Muscle of leg (tissue), 16 donors: ENCODE measurements around the gene CDNF. TPM values are rescaled to one million over a fixed set of nuclear protein-coding genes. Genes with fewer than 3 reads are reported as not detected.
A peak's percentile ranks its signal among the peaks of the same experiment; 100 is the strongest.

Experiments used
- DNase-seq: peaks from one replicate; pipeline ENCODE4 v3.0.0; 2013
- H3K27ac ChIP-seq: one replicate; pipeline ENCODE4 v1.5.1; 2013; ENCODE audit warnings: mild to moderate bottlenecking, low read length, control low read depth
- H3K27me3 ChIP-seq: one replicate; pipeline ENCODE4 v1.6.1; 2013; ENCODE audit warnings: low read length; ENCODE audit not compliant: control insufficient read depth, insufficient read depth
- H3K36me3 ChIP-seq: one replicate; pipeline ENCODE4 v1.6.1; 2013; ENCODE audit warnings: low read length; ENCODE audit not compliant: control insufficient read depth, insufficient read depth
- H3K4me1 ChIP-seq: one replicate; pipeline ENCODE4 v1.6.1; 2013; ENCODE audit warnings: low read length; ENCODE audit not compliant: control insufficient read depth, insufficient read depth
- H3K4me3 ChIP-seq: one replicate; pipeline ENCODE4 v1.5.1; 2013; ENCODE audit warnings: low read length, control low read depth
- H3K9me3 ChIP-seq: replicated peaks from 2 replicates; pipeline ENCODE4 v1.6.1; 2013; ENCODE audit warnings: low read depth, low read length; ENCODE audit not compliant: control insufficient read depth
- WGBS: methylation state at CpG from one replicate; pipeline ENCODE4 v1.1.5; 2013; ENCODE audit warnings: missing lambda C conversion rate; ENCODE audit not compliant: insufficient coverage; 5-methylcytosine and 5-hydroxymethylcytosine counted together
- long read RNA-seq, 11 donors: transcript quantifications; one replicate each; lab custom pipeline, GENCODE V29; 2026
- polyA plus RNA-seq, 8 donors: library from polyadenylated mRNA; unstranded; fragments of 120-200 nt; gene quantifications; one replicate each; pipeline versions ENCODE4 v1.2.1 to v1.2.3, GENCODE V29; 2013; ENCODE audit warnings: inconsistent platforms in 1 of 8, low replicate concordance in 1 of 8; ENCODE audit not compliant: insufficient read length in 8 of 8, insufficient read depth in 1 of 8
- total RNA-seq: library from RNA; stranded (reverse); fragments of 120-200 nt; gene quantifications from one replicate; pipeline ENCODE4 v1.2.4, GENCODE V29; 2013

CDNF gene
- 1.8 TPM for total RNA-seq
- polyA plus RNA-seq, result 1 to 10 TPM; 2.2 to 4.4 (median 2.9) TPM
- long read RNA-seq, donor 1, result 0 reads
- long read RNA-seq, donor 2, result 0 reads
- long read RNA-seq, donor 3, result 0 reads
- long read RNA-seq, donor 4, result 0 reads
- long read RNA-seq, donor 5, result 0 reads
- long read RNA-seq, donor 6, result 0 reads
- long read RNA-seq, donor 7, partial matches to known transcripts, result 0 of 1 reads
- long read RNA-seq, donor 7, other reads (novel, unspliced or antisense), result 0 of 1 reads
- long read RNA-seq, donor 8, partial matches to known transcripts, result 0 of 2 reads
- long read RNA-seq, donor 8, other reads (novel, unspliced or antisense), result 0 of 2 reads
- long read RNA-seq, donor 9, result 0 reads
- long read RNA-seq, donor 10, partial matches to known transcripts, result 0 of 2 reads
- long read RNA-seq, donor 10, other reads (novel, unspliced or antisense), result 0 of 2 reads
- long read RNA-seq, donor 11, result 0 reads

DNA sequence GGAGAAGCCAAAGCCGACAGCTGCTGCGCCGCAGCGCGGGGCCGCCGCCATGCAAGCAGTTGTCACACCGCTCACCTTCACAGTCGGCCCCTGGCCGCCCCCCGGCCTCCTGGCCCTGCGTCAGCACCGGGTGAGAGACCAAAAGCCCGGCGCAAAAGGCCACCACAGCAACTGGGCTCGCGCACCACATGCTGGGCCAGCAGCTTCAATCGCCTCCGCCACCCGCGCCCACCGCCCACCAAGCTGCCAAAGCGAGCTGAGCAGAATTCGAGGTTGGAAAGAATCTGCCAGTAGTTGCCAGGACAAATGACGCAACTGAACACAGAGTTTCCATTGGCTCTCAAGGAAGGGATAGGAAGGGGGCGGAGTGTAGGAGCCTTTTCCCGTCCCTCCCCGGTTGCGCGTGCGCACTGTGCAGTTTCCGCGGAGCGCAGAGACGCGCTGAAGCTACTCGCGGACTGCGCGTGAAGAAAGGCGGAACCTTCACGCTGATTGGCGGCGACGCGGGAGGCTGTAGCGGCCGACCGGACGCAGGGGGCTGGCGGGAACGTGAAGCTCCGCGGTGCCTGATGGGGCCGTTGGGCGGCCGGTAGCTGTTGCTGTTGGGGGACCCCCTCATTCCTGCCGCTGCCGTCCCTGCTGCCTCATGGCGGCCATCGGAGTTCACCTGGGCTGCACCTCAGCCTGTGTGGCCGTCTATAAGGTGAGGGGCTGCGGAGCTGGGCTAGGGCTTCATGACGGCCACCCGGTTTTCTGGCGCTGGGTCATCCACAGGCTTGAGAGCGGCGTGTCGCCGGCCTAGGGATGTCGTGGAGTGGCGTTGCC is at the start of gene CDNF, which contains the start of the genes HSPA14 and MSANTD7:
CDNF (minus strand) TSS at position 281 of the 825 bp plus-strand sequence; CDS start at position 190, 91 bp downstream.
HSPA14 (plus strand) TSS at position 550 of the 825 bp plus-strand sequence; CDS start at position 647, 97 bp downstream.
MSANTD7 (plus strand) TSS at position 550 of the 825 bp plus-strand sequence. CDS start 3,979 bp downstream, outside the sequence.
- H3K4me1 ChIP-seq, result peaks cover 15% of the 10 kb centered on the region

DNA sequence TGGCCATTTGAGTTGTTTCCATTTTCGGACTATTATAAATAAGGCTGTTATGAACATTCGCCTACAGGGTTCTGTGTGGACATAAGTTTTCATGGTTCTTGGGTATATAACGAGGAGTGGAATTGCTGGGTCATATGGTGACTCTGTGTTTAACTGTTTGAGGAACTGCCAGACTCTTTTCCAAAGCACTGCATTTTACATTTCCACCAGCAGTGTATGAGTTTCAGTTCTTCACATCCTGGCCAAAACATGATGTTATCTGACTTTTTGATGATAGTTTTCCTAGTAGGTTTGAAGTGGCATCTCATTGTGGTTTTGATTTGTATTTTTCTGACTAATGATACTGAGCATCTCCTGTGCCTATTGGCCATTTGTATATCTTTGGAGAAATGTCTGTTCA is 46.2 kb upstream of the CDNF start:
- peaks cover 7% of the 10 kb centered on the region for H3K36me3 ChIP-seq
- H3K4me3 ChIP-seq, result no peak overlapping the region
- peaks cover 7% of the 10 kb centered on the region for H3K4me1 ChIP-seq
- H3K9me3 ChIP-seq, result no peaks in the 10 kb centered on the region
- no CpG with 5 or more reads among the region's 3 CpGs for WGBS
- H3K27me3 ChIP-seq, result no peaks in the 10 kb centered on the region
- H3K27ac ChIP-seq, result no peak overlapping the region
- DNase-seq, result peak; percentile 5

More for the DNA sequence above, at the start of gene CDNF, which contains the start of the genes HSPA14 and MSANTD7:
- Histone ChIP-seq H3K4me3 (peak within 1 kb of the TSS; percentile 98), H3K27me3 (no peaks in the 10 kb centered on the region), H3K36me3 (peaks cover 22% of the 10 kb centered on the region), H3K9me3 (no peaks in the 10 kb centered on the region), H3K27ac (peak within 1 kb of the TSS; percentile 100)
- WGBS, result under 1% methylated on average over 71 of the region's 72 CpGs
- DNase-seq, result peak; percentile 100

DNA sequence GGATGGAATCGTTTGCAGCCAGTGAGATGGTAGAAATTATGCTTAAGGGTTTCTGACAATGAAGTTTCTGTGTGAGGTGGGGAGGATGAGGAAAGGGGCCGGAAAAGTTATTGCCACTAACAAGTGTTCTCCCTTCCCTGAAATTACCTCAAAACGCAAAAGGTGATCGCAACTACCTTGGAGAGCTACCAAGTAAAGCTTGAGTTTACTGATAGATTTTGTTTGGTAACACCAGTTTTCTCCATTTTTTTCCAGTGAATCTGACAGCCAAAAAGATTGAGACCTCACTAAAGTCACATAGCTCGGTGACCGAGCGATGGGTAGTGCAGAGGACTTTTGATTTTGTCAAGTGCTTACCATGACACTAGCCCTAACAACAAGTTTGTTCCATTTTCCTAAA is 42.4 kb upstream of the CDNF start:
- Histone ChIP-seq H3K9me3 (no peaks in the 10 kb centered on the region), H3K4me3 (peak overlapping the region; percentile 82), H3K4me1 (peaks cover 15% of the 10 kb centered on the region), H3K27me3 (no peaks in the 10 kb centered on the region), H3K27ac (no peak overlapping the region), H3K36me3 (no peaks in the 10 kb centered on the region)
- WGBS, result 80% methylated on average over 1 of the region's 7 CpGs
- DNase-seq, result peak; percentile 6

DNA sequence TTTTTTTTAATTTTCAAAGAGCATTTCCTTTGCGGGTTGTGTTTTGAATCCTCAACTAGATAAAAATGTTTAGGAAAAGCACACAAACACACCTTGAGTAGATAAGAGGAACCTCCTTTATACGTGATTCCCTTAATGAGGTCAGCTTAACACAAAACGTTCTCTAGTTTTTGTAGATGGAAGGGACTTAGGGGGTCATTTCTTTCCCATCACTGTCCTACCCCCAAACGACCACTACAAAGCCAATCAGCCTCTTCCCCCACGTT is 42.0 kb upstream of the CDNF start:
- peak overlapping the region; percentile 82 for H3K4me3 ChIP-seq
- DNase-seq, result no peak

DNA sequence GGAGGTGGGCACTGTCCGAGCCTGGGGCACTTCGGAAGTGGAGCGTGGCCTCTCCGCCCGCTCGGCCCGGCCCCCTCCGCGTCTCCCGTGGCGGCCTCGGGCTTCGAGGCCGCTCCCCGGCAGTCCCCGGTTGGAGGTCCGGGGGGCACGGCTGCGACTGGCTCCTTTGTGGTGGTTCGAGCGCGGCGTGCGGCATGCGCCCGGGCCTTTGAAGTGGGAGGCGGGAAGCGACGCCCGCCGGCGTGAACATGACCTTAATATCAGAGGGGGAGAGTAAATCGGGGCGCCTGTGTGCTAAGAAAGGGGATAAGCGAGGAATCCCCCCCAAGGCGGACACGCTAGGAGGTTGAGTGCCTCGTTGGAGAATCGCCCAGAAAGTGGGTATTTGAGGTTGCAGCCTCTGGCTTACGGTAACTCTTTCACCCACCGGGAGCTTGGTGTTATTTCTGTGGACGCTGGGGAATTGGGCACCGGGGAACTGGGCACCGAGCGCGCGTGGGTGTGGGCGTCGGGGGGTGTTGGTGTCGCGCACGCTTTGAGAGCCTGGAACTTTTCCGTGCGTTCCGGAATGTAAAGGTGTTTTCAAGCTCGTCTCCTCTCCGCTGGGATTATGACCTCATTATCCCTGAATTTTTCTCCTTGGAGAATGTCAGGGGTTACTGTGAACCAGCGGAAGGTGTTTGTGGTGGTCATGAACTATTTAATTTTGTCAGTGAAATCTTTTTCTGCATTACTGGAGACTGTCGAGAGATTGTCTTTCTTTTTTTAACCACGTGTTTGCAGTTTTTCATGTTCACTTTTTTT is 41.5 kb upstream of the CDNF start:
- peak; percentile 59 for DNase-seq
- H3K4me1 ChIP-seq, result peaks cover 15% of the 10 kb centered on the region
- no peaks in the 10 kb centered on the region for H3K9me3 ChIP-seq
- H3K4me3 ChIP-seq, result peak overlapping the region; percentile 82
- no peaks in the 10 kb centered on the region for H3K27me3 ChIP-seq
- no peaks in the 10 kb centered on the region for H3K36me3 ChIP-seq
- under 1% methylated on average over 44 of the region's 60 CpGs for WGBS
- H3K27ac ChIP-seq, result peak overlapping the region; percentile 73

More for the DNA sequence above, 42.0 kb upstream of the CDNF start:
- H3K36me3 ChIP-seq, result no peaks in the 10 kb centered on the region
- no peaks in the 10 kb centered on the region for H3K27me3 ChIP-seq
- no peaks in the 10 kb centered on the region for H3K9me3 ChIP-seq
- no CpG with 5 or more reads among the region's 5 CpGs for WGBS
- H3K27ac ChIP-seq, result no peak overlapping the region
- peaks cover 15% of the 10 kb centered on the region for H3K4me1 ChIP-seq

DNA sequence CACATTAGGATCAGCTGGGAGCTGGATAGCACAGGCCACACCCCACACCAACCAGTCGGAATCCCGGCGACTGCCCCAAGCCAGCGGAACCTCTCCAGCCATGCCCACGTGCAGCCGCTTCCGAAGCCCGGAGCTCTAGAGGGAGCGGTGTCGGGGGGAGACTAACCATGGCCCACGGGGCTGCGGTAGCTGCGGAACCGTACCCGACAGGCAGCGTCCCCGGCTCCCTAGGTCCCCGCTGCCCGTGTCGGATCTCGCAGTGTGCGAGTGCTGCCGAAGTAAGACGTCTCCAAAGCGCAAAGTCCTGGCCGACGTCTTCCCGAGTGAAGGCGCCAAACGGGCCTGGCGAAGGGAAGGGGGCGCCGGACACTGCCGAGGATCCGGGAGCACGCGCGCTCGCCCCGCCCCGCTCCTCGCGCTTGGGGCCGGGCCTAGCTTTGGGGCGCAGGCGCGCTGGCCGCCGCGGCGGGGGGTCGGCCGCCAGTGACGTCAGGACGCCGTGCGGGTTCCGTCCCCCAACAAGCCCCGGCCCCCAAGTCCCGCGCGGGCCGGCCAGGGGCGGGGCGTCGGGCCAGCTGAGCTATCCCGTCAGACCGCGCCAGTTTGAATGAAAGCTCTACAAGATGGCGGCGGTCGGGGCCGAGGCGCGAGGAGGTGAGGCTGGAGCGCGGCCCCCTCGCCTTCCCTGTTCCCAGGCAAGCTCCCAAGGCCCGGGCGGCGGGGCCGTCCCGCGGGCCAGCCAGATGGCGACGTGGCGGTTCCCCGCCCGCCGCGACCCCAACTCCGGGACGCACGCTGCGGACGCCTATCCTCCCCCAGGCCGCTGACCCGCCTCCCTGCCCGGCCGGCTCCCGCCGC is 40.7 kb upstream of the CDNF start, which contains the start of gene SUV39H2:
SUV39H2 (plus strand) TSS at position 601 of the 858 bp plus-strand sequence; CDS start at position 624, 23 bp downstream.
- Histone ChIP-seq H3K4me3 (peak within 1 kb of the TSS; percentile 97), H3K4me1 (peaks cover 15% of the 10 kb centered on the region), H3K27me3 (no peaks in the 10 kb centered on the region), H3K9me3 (no peaks in the 10 kb centered on the region), H3K36me3 (no peaks in the 10 kb centered on the region), H3K27ac (peak within 1 kb of the TSS; percentile 98)
- WGBS, result under 1% methylated on average over 102 of the region's 102 CpGs
- peak; percentile 99 for DNase-seq

DNA sequence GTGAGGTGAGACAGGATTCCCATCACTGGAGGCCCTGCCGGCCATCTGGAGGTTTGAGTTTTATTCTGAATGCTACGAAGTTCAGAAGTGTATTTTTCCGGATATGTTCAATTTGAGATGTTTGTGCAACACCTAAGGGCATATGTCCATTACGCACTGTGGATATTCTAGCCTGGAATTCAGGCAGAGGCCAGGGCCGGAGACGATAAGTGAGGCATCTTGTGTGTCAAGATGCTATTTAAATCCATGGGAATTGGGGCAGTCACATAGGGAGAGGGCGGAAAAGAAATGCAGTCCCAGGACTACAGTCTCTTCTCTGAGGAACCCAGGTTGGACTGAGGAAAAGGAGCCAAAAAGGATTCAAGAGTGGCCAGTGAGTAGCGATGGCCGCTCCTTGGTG is 38.9 kb upstream of the CDNF start:
- Histone ChIP-seq H3K4me3 (no peak overlapping the region), H3K4me1 (peaks cover 15% of the 10 kb centered on the region), H3K27ac (peak overlapping the region; percentile 43), H3K27me3 (no peaks in the 10 kb centered on the region), H3K36me3 (no peaks in the 10 kb centered on the region), H3K9me3 (no peaks in the 10 kb centered on the region)
- DNase-seq, result peak; percentile 22
- WGBS, result 80% methylated on average over 9 of the region's 9 CpGs

DNA sequence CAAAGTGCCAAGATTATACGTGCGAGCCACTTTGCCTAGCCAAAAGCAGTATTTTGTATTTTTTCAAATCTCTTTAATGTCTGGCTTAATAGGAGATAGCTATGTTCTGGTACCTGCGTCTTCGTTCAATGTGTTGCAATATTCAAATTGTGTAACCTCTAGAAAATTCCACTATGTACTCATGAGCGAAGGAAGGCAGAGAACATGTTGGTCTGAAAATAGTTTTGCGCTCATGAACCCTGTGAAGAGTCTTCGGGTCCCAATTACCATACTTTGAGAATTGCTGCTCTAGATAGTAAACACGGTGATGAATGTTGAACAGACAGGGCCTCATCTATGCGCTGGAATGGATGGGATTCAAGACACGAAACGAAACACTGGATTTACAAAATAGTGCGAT is 38.1 kb upstream of the CDNF start:
- no peak for DNase-seq
- Histone ChIP-seq H3K27me3 (no peaks in the 10 kb centered on the region), H3K36me3 (no peaks in the 10 kb centered on the region), H3K4me1 (peaks cover 15% of the 10 kb centered on the region), H3K27ac (no peak overlapping the region), H3K9me3 (no peaks in the 10 kb centered on the region), H3K4me3 (no peak overlapping the region)
- WGBS, result 80% methylated on average over 1 of the region's 12 CpGs
